WERI-Rb-1 (cell line): Measurements from ENCODE around the gene ARRDC3.
"Not testable (repeated sequence)": the region's sequence is repeated elsewhere in the genome, so short reads cannot be mapped to it uniquely, and the experiment has no call there.

Experiments used
- DNase-seq: peaks from one replicate; pipeline ENCODE4 v3.0.0-alpha.2; 2020
- H3K27ac ChIP-seq: fragments of 250-450 bp; sonication (Bioruptor Pico); 2 replicates; pipeline ENCODE4 v1.5.1; 2020; ENCODE audit warnings: mild to moderate bottlenecking, moderate library complexity
- H3K27me3 ChIP-seq: fragments of 250-450 bp; sonication (Bioruptor Pico); 2 replicates; pipeline ENCODE4 v1.5.1; 2021; ENCODE audit warnings: mild to moderate bottlenecking, low read depth, moderate library complexity; ENCODE audit not compliant: insufficient read depth, severe bottlenecking
- H3K36me3 ChIP-seq: fragments of 250-450 bp; sonication (Bioruptor Pico); 2 replicates; pipeline ENCODE4 v1.5.1; 2020; ENCODE audit warnings: mild to moderate bottlenecking, moderate library complexity
- H3K4me3 ChIP-seq: 2 replicates; pipeline ENCODE4 v1.5.1; 2011; ENCODE audit warnings: low read depth, mild to moderate bottlenecking, control low read depth, low read length
- H3K9me3 ChIP-seq: fragments of 250-450 bp; sonication (Bioruptor Pico); 2 replicates; pipeline ENCODE4 v1.5.1; 2021; ENCODE audit warnings: mild to moderate bottlenecking, moderate library complexity; ENCODE audit not compliant: severe bottlenecking
- CTCF ChIP-seq: IDR thresholded peaks from 2 replicates; pipeline ENCODE4 v1.5.1; 2011; ENCODE audit warnings: low read depth, mild to moderate bottlenecking, control low read depth, inconsistent platforms, low read length

Gene ARRDC3

GRCh38 chr5:91340532-91340931 is 42.6 kb downstream of the ARRDC3 start:
- Histone ChIP-seq H3K27me3 (no peaks in the 10 kb centered on the region), H3K27ac (no peak overlapping the region), H3K4me3 (no peak overlapping the region), H3K36me3 (no peaks in the 10 kb centered on the region), H3K9me3 (no peaks in the 10 kb centered on the region)
- no peak for DNase-seq
- TF ChIP-seq CTCF = no peak

GRCh38 chr5:91339063-91339705 is 43.9 kb downstream of the ARRDC3 start:
- no peak for DNase-seq
- H3K27me3 ChIP-seq = no peaks in the 10 kb centered on the region
- no peak for TF ChIP-seq CTCF
- H3K4me3 ChIP-seq = no peak overlapping the region
- H3K9me3 ChIP-seq = no peaks in the 10 kb centered on the region
- no peak overlapping the region for H3K27ac ChIP-seq
- H3K36me3 ChIP-seq = no peaks in the 10 kb centered on the region

- no peaks in the 10 kb centered on the region for H3K9me3 ChIP-seq
- H3K27me3 ChIP-seq = no peaks in the 10 kb centered on the region
- H3K27ac ChIP-seq = no peak overlapping the region
- no peak for TF ChIP-seq CTCF
- no peak overlapping the region for H3K4me3 ChIP-seq
- no peaks in the 10 kb centered on the region for H3K36me3 ChIP-seq
- no peak for DNase-seq
Measured at GRCh38 chr5:91332267-91333045, 50.7 kb downstream of the ARRDC3 start.

- Histone ChIP-seq H3K4me3 (no peak overlapping the region), H3K27ac (no peak overlapping the region), H3K27me3 (no peaks in the 10 kb centered on the region), H3K36me3 (no peaks in the 10 kb centered on the region), H3K9me3 (no peaks in the 10 kb centered on the region)
- no peak for TF ChIP-seq CTCF
- DNase-seq = no peak
Measured at GRCh38 chr5:91331705-91332104, 51.4 kb downstream of the ARRDC3 start.

GRCh38 chr5:91329283-91329682 is 53.8 kb downstream of the ARRDC3 start:
- no peaks in the 10 kb centered on the region for H3K36me3 ChIP-seq
- H3K27ac ChIP-seq = no peak overlapping the region
- H3K27me3 ChIP-seq = no peaks in the 10 kb centered on the region
- DNase-seq = no peak
- no peaks in the 10 kb centered on the region for H3K9me3 ChIP-seq
- TF ChIP-seq CTCF = no peak
- no peak overlapping the region for H3K4me3 ChIP-seq

GRCh38 chr5:91328743-91329142 is 54.4 kb downstream of the ARRDC3 start:
- Histone ChIP-seq H3K4me3 (no peak overlapping the region), H3K36me3 (no peaks in the 10 kb centered on the region), H3K27ac (no peak overlapping the region), H3K9me3 (no peaks in the 10 kb centered on the region), H3K27me3 (no peaks in the 10 kb centered on the region)
- no peak for DNase-seq
- TF ChIP-seq CTCF = no peak

GRCh38 chr5:91322981-91323380 is 60.1 kb downstream of the ARRDC3 start:
- not testable (repeated sequence) for H3K27me3 ChIP-seq, H3K4me3 ChIP-seq, H3K27ac ChIP-seq, H3K36me3 ChIP-seq, H3K9me3 ChIP-seq, DNase-seq
